HEK293 (cell line): Measurements from ENCODE around the gene ELF1.

ENCODE experiments used
- CTCF ChIP-seq: fragments of 450-650 bp; formaldehyde crosslinking; IDR thresholded peaks from 2 replicates; pipeline ENCODE4 v1.5.1; 2016; ENCODE audit warnings: missing biosample characterization, missing genetic modification characterization
- GLIS2 ChIP-seq: fragments of 450-650 bp; formaldehyde crosslinking; IDR thresholded peaks from 2 replicates; pipeline ENCODE4 v1.5.1; 2016; ENCODE audit warnings: missing biosample characterization, missing genetic modification characterization
- HOXA7 ChIP-seq: sonication (generic); formaldehyde crosslinking; IDR thresholded peaks from 2 replicates; pipeline ENCODE4 v1.8.1; 2022; ENCODE audit warnings: missing genetic modification reagents, borderline replicate concordance
- IKZF3 ChIP-seq: fragments of 450-650 bp; IDR thresholded peaks from 2 replicates; pipeline ENCODE4 v1.5.0; 2018; ENCODE audit warnings: missing biosample characterization, mild to moderate bottlenecking, missing genetic modification characterization, moderate library complexity
- KLF10 ChIP-seq: fragments of 450-650 bp; IDR thresholded peaks from 2 replicates; pipeline ENCODE4 v1.5.1; 2018; ENCODE audit warnings: missing biosample characterization, mild to moderate bottlenecking, missing genetic modification characterization
- KLF8 ChIP-seq: fragments of 450-650 bp; formaldehyde crosslinking; IDR thresholded peaks from 2 replicates; pipeline ENCODE4 v1.5.1; 2016; ENCODE audit warnings: missing biosample characterization, missing genetic modification characterization
- SCRT2 ChIP-seq: fragments of 450-650 bp; formaldehyde crosslinking; IDR thresholded peaks from 2 replicates; pipeline ENCODE4 v1.5.1; 2016; ENCODE audit warnings: missing biosample characterization, missing genetic modification characterization
- SP2 ChIP-seq: fragments of 450-650 bp; formaldehyde crosslinking; IDR thresholded peaks from 2 replicates; pipeline ENCODE4 v1.5.1; 2016; ENCODE audit warnings: missing biosample characterization, missing genetic modification characterization
- SP3 ChIP-seq: fragments of 450-650 bp; formaldehyde crosslinking; IDR thresholded peaks from 2 replicates; pipeline ENCODE4 v1.5.1; 2016; ENCODE audit warnings: missing biosample characterization, missing genetic modification characterization
- ZBTB10 ChIP-seq: fragments of 450-650 bp; formaldehyde crosslinking; IDR thresholded peaks from 2 replicates; pipeline ENCODE4 v1.5.1; 2016; ENCODE audit warnings: missing biosample characterization, missing genetic modification characterization
- ZBTB11 ChIP-seq: fragments of 450-650 bp; formaldehyde crosslinking; conservative IDR thresholded peaks from 2 replicates; pipeline ENCODE4 v1.5.1; 2016; ENCODE audit warnings: low read depth, missing biosample characterization, missing genetic modification characterization
- ZBTB49 ChIP-seq: fragments of 450-650 bp; formaldehyde crosslinking; IDR thresholded peaks from 2 replicates; pipeline ENCODE4 v1.5.1; 2016; ENCODE audit warnings: missing biosample characterization, missing genetic modification characterization, low read depth
- ZIC2 ChIP-seq: fragments of 450-650 bp; formaldehyde crosslinking; IDR thresholded peaks from 2 replicates; pipeline ENCODE4 v1.5.1; 2016; ENCODE audit warnings: missing biosample characterization, missing genetic modification characterization
- ZNF2 ChIP-seq: fragments of 450-650 bp; formaldehyde crosslinking; IDR thresholded peaks from 2 replicates; pipeline ENCODE4 v1.5.1; 2016; ENCODE audit warnings: missing biosample characterization, missing genetic modification characterization
- ZNF292 ChIP-seq: fragments of 450-650 bp; formaldehyde crosslinking; IDR thresholded peaks from 2 replicates; pipeline ENCODE4 v1.5.1; 2016; ENCODE audit warnings: low read depth, missing biosample characterization, missing genetic modification characterization, borderline replicate concordance
- ZNF311 ChIP-seq: fragments of 450-650 bp; formaldehyde crosslinking; IDR thresholded peaks from 2 replicates; pipeline ENCODE4 v1.5.1; 2017; ENCODE audit warnings: missing biosample characterization, missing genetic modification characterization, borderline replicate concordance
- ZNF366 ChIP-seq: fragments of 450-650 bp; formaldehyde crosslinking; conservative IDR thresholded peaks from 2 replicates; pipeline ENCODE4 v1.5.1; 2016; ENCODE audit warnings: missing biosample characterization, missing genetic modification characterization
- ZNF391 ChIP-seq: fragments of 450-650 bp; formaldehyde crosslinking; IDR thresholded peaks from 2 replicates; pipeline ENCODE4 v1.5.1; 2016; ENCODE audit warnings: low read depth, missing biosample characterization, missing genetic modification characterization, borderline replicate concordance
- ZNF394 ChIP-seq: fragments of 450-650 bp; formaldehyde crosslinking; IDR thresholded peaks from 2 replicates; pipeline ENCODE4 v1.5.1; 2016; ENCODE audit warnings: missing biosample characterization, missing genetic modification characterization, mild to moderate bottlenecking, moderate library complexity, borderline replicate concordance
- ZNF398 ChIP-seq: fragments of 450-650 bp; formaldehyde crosslinking; IDR thresholded peaks from 2 replicates; pipeline ENCODE4 v1.5.1; 2017; ENCODE audit warnings: missing biosample characterization, missing genetic modification characterization
- ZNF510 ChIP-seq: fragments of 450-650 bp; formaldehyde crosslinking; IDR thresholded peaks from 2 replicates; pipeline ENCODE4 v1.5.1; 2018; ENCODE audit warnings: mild to moderate bottlenecking, missing genetic modification characterization, missing biosample characterization; ENCODE audit not compliant: insufficient replicate concordance
- ZNF621 ChIP-seq: fragments of 450-650 bp; formaldehyde crosslinking; IDR thresholded peaks from 2 replicates; pipeline ENCODE4 v1.5.1; 2017; ENCODE audit warnings: missing biosample characterization, missing genetic modification characterization
- ZNF626 ChIP-seq: fragments of 450-650 bp; sonication (Bioruptor Pico); formaldehyde crosslinking; IDR thresholded peaks from 2 replicates; pipeline ENCODE4 v1.5.1; 2018; ENCODE audit warnings: missing biosample characterization, missing genetic modification characterization, inconsistent platforms
- ZNF629 ChIP-seq: fragments of 450-650 bp; formaldehyde crosslinking; IDR thresholded peaks from 2 replicates; pipeline ENCODE4 v1.5.1; 2017; ENCODE audit warnings: missing biosample characterization, missing genetic modification characterization
- ZNF785 ChIP-seq: fragments of 450-650 bp; formaldehyde crosslinking; IDR thresholded peaks from 2 replicates; pipeline ENCODE4 v1.5.1; 2016; ENCODE audit warnings: missing biosample characterization, missing genetic modification characterization
- ZSCAN23 ChIP-seq: fragments of 450-650 bp; formaldehyde crosslinking; IDR thresholded peaks from 2 replicates; pipeline ENCODE4 v1.5.1; 2016; ENCODE audit warnings: missing biosample characterization, missing genetic modification characterization
- ZXDB ChIP-seq: fragments of 450-650 bp; formaldehyde crosslinking; IDR thresholded peaks from 2 replicates; pipeline ENCODE4 v1.5.1; 2016; ENCODE audit warnings: missing biosample characterization, missing genetic modification characterization

The ELF1 gene

GRCh38 chr13:41061075-41061913 lies 42.2 kb upstream of the ELF1 start, which contains the start of gene WBP4 (continued):
- TF ChIP-seq ZBTB10 (peak; percentile 64), ZNF394 (tag by site-specific recombination) (peak; percentile 52; the same call in 1 of the 2 replicates), ZNF398 (peak; percentile 98), ZNF785 (tag by site-specific recombination) (no peak), ZSCAN23 (tag by site-specific recombination) (peak; percentile 82; the same call in 1 of the 2 replicates), GLIS2 (peak; percentile 70), ZIC2 (tag by site-specific recombination) (peak; percentile 45), ZNF292 (no peak), IKZF3 (tag by site-specific recombination) (peak; percentile 96), ZNF2 (no peak; the same call in 1 of the 2 replicates), ZNF510 (tag by site-specific recombination) (no peak), KLF8 (tag by site-specific recombination) (peak; percentile 96), ZNF629 (tag by site-specific recombination) (peak; percentile 82), SP2 (tag by site-specific recombination) (peak; percentile 88), SP3 (tag by site-specific recombination) (peak; percentile 97), ZBTB49 (tag by site-specific recombination) (no peak), SCRT2 (tag by site-specific recombination) (peak; percentile 71; the same call in 1 of the 2 replicates), KLF10 (tag by site-specific recombination) (peak; percentile 78), CTCF (tag by site-specific recombination) (peak; percentile 25), ZBTB11 (peak; percentile 71), ZNF366 (tag by site-specific recombination) (peak; percentile 95), ZNF626 (tag by site-specific recombination) (no peak), ZNF391 (tag by site-specific recombination) (peak; percentile 81; the same call in 1 of the 2 replicates), ZNF621 (tag by site-specific recombination) (no peak), ZXDB (peak; percentile 80), ZNF311 (tag by site-specific recombination) (no peak), HOXA7 (CRISPR knock-in tag) (no peak)
